HG03064 (cell line): ENCODE data around the gene SZRD1.

ENCODE experiments used
- ATAC-seq: cut with Tn5 transposase; IDR thresholded peaks from one replicate; pipeline ENCODE4 v1.9.1; 2021; ENCODE audit warnings: low read depth; ENCODE audit not compliant: unreplicated experiment

SZRD1 gene

DNA sequence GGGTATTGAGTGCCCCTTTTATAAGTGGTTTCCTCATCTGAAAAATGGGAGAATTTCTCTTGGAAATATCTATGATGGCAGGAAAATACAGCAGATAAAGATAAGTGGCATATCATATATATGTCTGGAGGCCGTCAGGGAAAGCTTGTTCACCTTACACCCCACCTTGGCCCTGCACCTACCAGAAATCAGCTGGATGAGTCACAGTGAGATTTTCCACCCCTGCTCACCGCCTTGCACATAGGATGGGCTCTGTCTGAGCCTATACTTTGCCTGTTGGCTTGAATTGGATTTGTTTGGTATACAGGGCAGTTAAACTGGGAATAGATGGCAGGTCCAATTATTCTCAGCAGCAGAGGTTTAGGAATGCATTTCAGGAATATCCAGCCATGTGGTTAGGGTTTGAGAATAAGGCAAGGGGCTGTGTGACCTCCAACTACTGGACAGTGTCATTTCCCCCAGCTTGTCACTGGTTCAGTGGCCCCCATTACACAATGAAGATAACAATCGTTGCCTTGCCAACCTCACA is 70.0 kb downstream of the SZRD1 start, which contains the start of gene SPATA21:
Gene SPATA21 (minus strand): TSS at position 479 of the 529 bp plus-strand sequence. CDS start 6,053 bp downstream, outside the sequence.
- ATAC-seq, result no peak

DNA sequence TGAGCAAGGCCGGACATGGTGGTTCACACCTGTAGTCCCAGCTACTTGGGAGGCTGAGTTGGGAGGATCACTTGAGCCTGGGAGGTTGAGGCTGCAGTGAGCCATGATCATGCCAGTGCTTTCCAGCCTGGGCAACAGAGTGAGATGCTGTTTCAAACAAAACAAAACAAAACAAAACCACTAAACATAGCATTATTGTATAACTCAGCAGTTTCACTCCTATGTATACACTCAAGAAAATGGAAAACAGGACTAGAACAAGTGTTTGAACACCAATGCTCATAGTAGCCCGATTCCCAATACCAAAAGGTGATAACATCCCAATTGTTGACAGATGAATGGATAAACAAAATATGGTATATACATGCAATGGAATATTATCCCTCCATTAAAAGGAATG is 71.5 kb downstream of the SZRD1 start:
- no peak for ATAC-seq

DNA sequence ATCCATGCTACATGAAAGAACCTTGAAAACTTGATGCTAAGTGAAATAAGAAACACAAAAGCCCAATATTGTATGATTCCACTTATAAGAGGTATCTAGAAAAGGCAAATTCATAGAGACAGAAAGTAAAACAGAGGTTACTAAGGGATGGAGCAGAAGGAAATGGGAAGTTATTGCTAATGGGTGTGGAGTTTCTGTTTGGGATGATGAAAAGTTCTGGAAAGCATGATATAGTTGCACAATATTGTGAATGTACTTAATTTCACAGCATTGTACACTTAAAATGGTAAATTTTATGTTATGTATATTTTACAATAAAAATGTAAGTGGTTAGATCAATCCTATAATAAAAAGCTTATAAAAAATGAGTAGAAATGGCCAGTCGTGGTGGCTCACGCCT is 71.9 kb downstream of the SZRD1 start:
- no peak for ATAC-seq

DNA sequence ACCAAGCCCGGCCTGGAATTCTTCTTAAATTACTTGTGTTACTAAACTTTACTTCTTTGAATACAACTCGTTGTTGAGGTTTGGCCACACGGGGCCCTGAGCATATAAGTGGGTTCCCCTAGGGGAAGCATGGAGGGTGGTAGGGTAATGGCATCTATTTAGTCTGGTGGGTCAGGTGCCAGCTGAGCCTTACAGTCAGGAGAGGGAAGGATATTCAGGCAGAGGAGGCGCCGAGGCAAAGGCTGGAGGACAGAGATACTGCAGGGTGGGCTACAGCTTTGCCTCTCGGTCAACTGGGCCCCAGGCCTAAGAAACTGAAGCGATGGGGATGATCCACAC is 73.1 kb downstream of the SZRD1 start:
- ATAC-seq, result peak; percentile 22

DNA sequence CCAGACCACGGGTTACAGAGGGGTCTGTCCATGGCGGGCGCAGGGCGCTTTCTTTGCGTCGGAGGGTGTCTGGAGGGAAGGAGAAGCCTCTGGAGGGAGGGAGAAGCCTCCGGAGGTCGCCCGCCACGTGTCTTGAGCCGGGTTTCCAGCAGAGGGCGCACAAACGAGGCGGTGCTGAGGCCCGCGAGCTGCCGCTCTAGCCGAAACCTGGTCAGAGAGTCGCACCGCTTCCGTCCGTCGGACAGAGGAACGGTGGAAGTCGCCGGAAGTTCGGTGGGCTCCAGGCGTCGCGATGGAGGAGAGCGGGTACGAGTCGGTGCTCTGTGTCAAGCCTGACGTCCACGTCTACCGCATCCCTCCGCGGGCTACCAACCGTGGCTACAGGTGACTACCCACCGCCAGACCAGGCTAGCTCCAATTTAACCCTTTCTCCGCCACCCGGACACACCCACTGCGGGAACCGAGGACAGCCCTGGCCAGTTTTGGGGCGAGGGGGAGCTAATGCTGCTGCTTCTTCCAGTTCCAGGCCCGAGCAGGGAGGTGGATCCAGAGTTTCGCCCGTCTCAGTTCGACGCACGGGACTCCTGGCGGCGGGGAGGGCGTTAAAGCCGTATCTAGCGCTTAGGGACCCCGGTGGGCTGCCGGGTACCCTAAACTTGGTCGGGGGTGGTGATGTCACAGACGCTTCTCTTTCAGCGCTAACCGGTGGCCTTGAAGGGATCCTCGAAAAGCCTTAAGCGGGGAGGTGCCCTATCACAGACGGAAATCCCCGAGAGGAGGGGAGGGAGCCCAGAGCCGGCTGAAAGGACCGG is 73.6 kb downstream of the SZRD1 start, which contains the start of gene NECAP2:
Gene NECAP2 (plus strand): TSS at position 255 of the 812 bp plus-strand sequence. CDS start 38 bp downstream, at position 293.
- ATAC-seq, result peak; percentile 83

DNA sequence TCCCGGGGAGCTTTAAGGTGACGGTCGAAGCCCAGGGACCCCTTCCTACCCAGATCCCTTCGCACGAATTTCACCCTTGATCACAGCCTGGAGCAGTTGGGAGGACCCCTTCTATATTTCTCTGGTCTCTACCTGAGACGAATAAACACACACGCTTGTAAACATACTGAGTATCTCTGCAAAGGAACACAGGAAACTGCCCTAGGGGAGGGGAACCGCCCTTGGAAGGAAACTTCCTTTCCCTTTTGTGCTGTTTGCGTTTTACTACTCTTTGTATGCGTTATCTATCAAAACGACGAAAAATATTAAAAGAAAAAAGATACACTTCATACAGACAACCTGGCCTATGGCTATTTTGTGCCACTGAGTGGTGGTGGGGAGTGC is 74.2 kb downstream of the SZRD1 start:
- ATAC-seq, result no peak

DNA sequence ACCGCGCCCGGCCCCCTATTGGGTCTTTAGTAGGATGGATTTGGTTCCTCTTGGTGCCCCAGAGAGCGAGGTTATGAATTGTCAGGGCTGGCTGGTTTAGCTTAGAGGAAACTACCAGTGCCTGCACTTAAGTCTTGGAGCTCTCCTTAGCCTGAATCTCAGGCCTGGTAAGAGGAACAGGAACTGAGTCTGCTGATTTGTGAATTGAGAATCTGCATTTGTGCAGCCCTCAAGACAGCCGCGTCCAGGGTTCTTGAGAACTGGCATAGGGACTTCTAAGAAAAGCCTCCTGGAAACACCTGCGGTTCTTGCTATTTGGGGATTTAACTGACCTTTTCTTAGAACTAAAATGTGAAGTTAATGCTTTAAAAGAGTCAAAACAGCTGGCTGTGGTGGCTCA is 75.2 kb downstream of the SZRD1 start:
- ATAC-seq, result no peak

DNA sequence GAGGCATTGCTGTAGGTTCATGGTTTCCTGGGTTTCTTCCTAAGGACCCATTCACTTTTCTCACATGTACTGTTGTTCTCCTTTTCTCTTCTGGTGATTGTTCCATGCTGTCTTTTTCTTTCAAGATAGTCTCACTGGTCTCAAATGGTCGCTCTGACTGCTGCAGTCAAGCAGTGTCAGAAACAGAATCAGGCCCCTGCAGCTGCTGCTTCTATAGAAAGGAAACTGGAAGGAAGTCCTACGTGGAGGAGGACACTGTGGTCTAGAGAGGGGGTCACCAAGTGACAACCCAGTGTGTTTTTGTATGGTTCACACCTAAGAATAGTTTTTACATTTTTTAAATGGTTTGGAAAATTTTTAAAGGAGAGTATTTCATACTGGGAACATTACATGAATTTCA is 75.9 kb downstream of the SZRD1 start:
- no peak for ATAC-seq

DNA sequence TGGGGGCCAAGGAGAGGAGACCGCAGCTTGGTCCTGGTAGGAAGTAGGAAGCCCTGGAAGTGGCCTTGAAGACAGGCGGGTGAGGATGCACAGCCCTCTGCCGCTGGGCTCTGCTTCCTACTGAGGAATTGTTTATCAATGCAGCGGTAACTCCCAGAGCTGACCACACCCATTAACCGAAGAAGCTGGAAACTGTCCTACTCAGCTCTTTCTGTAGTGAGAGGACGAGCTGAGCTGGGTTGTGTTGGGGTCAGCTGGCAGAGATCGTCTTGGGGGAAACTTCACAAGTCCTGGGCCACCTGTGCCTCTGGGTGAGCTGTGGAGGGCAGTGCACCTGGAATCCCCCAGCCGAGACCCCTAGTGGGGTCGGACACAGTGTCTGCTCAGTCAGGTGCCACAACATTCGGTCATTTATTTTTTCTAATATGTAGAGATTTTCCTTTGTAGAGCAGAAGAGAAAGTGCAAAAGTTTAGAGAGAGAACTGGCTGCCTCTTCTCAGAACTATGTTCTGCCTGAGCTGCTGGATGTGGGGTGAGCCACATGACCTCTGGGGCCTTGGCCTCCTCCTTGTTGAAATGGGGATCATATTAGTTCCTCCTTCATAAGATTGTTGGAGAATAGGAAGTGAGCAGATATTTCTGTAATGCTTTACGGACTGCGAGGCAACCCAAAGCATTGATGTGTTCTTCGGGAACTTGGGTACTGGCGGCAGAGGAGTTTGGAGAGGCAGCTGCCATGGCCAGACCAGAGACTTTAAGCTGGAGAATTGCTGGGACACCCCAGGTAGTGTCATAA is 77.1 kb downstream of the SZRD1 start:
- no peak for ATAC-seq

DNA sequence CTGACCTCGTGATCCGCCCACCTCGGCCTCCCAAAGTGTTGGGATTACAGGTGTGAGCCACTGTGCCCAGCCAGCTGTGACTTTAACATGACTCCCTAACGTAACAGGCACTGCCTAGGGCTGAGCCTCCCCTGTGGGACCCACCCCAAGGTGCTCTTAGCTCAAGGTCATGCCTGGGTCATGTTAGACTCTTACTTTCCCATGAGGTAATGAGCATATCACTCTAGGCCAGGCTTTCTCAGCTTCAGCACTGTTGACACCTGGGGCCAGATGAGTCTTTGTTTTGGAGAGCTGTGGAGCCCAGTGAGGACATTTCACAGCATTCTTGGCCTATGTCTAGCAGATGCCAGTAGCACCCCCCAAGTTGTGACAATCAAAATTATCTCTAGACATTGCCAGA is 78.0 kb downstream of the SZRD1 start:
- ATAC-seq, result no peak

DNA sequence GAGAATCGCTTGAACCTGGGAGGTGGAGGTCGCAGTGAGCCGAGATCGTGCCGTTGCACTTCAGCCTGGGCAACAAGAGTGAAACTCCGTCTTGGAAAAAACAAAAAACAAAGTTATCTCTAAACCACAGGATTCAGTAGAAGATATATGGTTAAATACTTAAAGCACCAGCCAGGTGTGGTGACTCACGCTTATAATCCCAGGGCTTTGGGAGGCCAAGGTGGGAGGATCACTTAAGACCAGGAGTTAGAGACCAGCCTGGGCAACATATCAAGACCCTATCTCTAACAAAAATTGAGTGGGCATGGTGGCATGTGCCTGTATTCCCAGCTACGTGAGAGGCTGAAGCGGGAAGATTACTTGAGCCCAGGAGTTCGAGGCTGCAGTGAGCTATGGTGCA is 79.1 kb downstream of the SZRD1 start:
- no peak for ATAC-seq

DNA sequence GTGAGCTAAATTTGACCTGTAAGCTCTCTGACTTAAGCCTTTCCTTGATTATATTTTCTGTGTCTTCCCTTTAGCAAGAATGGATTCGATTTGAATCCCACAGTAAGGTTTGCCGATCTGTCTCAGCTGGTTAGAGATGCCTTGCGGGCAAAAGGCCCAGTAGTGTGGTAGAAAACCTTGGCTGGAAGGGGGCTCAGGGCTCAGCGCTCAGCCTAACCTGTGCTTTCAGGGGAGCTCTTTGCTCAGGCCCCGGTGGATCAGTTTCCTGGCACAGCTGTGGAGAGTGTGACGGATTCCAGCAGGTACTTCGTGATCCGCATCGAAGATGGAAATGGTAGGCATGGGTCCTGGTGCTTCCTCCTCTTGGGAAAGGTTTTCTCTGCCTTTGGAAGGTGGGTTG is 80.6 kb downstream of the SZRD1 start:
- no peak for ATAC-seq
